Measurements from ENCODE around the gene ELOVL6. TPM values are rescaled to one million over a fixed set of nuclear protein-coding genes. Genes with fewer than 3 reads are reported as not detected.

Gene ELOVL6
- total RNA-seq, 1 donor from 2014 or later = 13.2 TPM

DNA sequence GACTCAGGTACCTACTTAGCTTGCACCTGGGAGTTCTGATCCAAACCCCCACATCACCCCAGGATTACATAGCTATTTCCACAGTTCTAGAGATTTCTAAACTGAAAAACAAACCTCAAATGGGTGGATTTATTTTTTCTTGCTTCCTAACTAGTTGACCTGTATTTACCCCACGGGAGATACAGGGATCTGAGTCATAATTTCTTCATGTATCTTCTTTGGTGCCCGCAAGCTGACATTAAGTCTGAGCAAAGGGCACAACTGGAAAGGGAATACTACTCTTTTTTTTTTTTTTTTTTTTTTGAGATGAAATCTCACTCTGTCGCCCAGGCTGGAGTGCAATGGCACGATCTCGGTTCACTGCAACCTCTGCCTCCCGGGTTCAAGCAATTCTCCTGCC lies 10.0 kb upstream of the ELOVL6 start:
- DNase-seq (ENCODE audit: low read depth) = no peak
- H3K4me3 ChIP-seq (ENCODE audit: low read depth, low read length) = no peak overlapping the region

DNA sequence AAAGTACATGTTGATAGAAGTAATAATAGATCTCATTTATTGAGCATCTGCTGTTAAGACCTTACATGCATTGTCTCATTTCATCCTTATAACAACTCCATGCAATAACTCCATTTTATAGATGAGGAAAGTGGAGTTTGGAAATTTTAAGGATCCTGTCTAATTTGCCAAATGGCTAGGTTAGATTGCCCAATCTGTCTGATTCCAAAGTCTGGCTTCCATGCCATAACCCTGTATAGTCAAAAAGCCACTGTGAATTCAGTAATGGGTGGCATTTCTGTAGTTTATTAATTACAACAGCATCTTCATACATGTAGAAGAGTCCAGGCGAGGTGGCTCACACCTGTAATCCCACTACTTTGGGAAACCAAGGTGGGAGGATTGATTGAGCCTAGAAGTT lies 8.8 kb upstream of the ELOVL6 start:
- H3K4me3 ChIP-seq (ENCODE audit: low read depth, low read length) = no peak overlapping the region
- no peak for DNase-seq (ENCODE audit: low read depth)
- TF ChIP-seq, protein P1, sequence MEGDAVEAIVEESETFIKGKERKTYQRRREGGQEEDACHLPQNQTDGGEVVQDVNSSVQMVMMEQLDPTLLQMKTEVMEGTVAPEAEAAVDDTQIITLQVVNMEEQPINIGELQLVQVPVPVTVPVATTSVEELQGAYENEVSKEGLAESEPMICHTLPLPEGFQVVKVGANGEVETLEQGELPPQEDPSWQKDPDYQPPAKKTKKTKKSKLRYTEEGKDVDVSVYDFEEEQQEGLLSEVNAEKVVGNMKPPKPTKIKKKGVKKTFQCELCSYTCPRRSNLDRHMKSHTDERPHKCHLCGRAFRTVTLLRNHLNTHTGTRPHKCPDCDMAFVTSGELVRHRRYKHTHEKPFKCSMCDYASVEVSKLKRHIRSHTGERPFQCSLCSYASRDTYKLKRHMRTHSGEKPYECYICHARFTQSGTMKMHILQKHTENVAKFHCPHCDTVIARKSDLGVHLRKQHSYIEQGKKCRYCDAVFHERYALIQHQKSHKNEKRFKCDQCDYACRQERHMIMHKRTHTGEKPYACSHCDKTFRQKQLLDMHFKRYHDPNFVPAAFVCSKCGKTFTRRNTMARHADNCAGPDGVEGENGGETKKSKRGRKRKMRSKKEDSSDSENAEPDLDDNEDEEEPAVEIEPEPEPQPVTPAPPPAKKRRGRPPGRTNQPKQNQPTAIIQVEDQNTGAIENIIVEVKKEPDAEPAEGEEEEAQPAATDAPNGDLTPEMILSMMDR (conservative IDR thresholded peaks at IDR 0.05; ENCODE audit: low read depth, low read length) = no peak

More for the DNA sequence above, 10.0 kb upstream of the ELOVL6 start:
- TF ChIP-seq, protein P1 (conservative IDR thresholded peaks at IDR 0.05; ENCODE audit: low read depth, low read length) = no peak

DNA sequence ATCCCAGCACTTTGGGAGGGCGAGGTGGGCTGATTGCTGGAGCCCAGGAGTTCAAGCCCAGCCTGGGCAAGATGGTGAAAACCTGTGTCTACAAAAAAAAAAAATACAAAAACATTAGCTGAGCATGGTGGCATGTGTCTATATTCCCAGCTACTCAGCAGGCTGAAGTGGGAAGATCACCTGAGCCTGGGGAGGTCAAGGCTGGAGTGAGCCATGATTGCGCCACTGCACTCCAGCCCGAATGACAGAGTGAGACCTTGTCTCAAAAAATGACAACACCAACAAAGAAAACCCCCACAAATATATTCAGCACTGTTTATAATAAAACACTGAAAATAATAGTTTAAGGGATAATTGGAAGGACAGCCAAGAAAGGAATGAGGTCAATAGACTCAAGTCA lies 3.6 kb upstream of the ELOVL6 start:
- H3K4me3 ChIP-seq (ENCODE audit: low read depth, low read length) = no peak overlapping the region
- TF ChIP-seq, protein P1 (conservative IDR thresholded peaks at IDR 0.05; ENCODE audit: low read depth, low read length) = no peak
- no peak for DNase-seq (ENCODE audit: low read depth)

DNA sequence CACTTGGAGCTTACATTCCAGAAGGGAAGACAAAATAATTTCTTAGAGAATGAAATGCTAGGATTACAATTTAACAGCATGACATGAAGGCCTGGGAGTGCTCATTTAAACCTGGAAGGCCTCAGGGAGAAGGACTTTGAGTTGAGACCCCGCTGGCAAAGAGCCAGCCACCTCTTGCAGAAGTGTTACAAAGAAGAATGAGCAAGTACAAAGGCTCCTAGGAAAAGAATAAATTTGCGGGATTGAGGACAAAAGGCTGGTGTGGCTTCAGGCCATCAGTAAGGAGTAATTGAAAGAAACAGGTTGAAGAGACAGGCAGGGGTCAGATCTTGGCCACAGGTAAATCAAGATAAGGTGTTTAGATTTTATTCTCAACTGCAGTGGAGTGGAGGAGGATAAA lies 3.1 kb upstream of the ELOVL6 start:
- DNase-seq (ENCODE audit: low read depth) = no peak
- TF ChIP-seq, protein P1 (conservative IDR thresholded peaks at IDR 0.05; ENCODE audit: low read depth, low read length) = no peak
- H3K4me3 ChIP-seq (ENCODE audit: low read depth, low read length) = no peak overlapping the region

DNA sequence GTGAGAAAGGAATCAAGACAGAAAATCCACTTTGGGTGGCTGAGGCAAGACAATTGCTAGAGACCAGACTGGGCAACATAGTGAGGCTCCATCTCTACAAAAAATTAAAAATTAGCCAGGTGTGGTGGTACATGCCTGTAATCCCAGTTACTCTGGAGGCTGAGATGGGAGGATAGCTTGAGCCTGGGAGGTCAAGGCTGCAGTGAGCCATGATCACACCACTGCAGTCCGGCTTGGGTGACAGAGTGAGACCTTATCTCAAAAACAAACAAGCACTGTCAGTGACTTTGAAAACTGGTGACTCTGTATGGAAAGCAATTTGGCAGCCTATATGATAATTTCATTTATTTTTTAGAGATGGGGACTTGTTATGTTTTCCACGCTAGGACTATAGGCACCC lies 2.3 kb upstream of the ELOVL6 start:
- TF ChIP-seq, protein P1 (conservative IDR thresholded peaks at IDR 0.05; ENCODE audit: low read depth, low read length) = no peak
- no peak for DNase-seq (ENCODE audit: low read depth)
- no peak overlapping the region for H3K4me3 ChIP-seq (ENCODE audit: low read depth, low read length)

DNA sequence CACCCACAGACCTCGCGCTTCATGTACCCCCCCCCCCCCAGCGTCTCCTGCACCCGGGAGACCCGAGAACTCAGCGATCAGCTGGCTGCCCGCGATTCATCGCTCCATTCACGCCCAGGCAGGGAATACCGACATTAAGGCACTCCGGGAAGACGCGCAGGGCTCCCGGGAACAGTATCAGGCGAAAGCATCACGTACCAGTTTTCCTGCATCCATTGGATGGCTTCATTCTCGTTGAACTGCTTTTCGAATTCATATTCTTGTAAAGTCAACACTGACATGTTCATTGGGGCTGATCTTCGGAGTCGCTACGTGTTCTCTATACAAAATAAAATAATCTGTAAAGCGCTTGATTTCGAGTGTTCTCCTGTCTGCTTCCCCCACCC lies 373 bp downstream of the ELOVL6 start:
- DNase-seq (ENCODE audit: low read depth) = no peak
- TF ChIP-seq, protein P1 (conservative IDR thresholded peaks at IDR 0.05; ENCODE audit: low read depth, low read length) = no peak
- H3K4me3 ChIP-seq (ENCODE audit: low read depth, low read length) = peak overlapping the region; percentile 93

DNA sequence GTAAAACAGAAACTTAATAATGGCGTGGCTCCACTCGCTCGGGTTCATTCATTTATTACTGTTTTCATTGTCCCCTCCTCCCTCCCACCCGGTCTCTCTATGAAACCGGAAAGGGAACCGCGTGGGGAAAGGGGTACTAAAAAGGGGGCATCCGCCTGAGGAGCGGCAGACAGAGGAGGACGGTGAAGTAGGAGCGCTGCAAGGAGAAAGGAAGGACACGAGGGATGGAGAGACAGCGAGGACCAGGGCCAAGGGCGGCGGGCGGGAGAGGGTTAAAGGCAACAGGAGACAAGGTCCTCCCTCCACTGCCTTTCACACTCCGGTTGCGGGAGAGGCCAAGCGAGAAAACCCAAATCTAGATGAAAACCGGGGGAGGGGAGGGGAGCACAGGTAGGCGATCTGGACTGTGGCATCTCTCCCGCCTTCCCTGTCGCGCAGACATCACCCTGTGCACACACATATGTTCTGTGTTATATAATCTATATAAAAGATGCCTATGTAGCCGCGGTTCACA lies 829 bp downstream of the ELOVL6 start:
- TF ChIP-seq, protein P1 (conservative IDR thresholded peaks at IDR 0.05; ENCODE audit: low read depth, low read length) = no peak
- DNase-seq (ENCODE audit: low read depth) = no peak
- peak overlapping the region; percentile 93 for H3K4me3 ChIP-seq (ENCODE audit: low read depth, low read length)
